ENCODE data around the gene MS4A8.

DNA sequence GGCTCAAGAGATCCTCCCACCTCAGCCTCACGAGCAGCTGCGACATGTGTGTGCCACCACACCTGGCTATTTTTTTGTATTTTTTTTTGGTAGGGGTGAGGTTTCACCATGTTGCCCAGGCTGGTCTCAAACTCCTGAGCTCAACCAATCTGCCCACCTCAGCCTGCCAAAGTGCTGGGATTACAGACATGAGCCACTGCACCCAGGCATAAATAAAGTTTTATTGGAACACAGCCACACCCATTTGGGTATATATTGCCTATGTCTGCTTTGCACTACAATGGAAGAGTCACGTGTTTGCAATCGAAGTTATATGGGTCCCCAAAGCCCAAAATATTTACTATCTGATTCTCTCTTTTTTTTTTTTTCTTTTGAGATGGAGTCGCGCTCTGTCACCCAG lies 55.5 kb downstream of the MS4A8 start:
- TF ChIP-seq CTCF (IDR thresholded peaks at IDR 0.05; ENCODE audit: insufficient read depth, low read length, poor library complexity, severe bottlenecking) (no peak), EZH2phosphoT487 (conservative IDR thresholded peaks at IDR 0.05; ENCODE audit: low read length) (no peak)

All from SU-DHL-6 (cell line).